HG03354 (cell line): ENCODE data around the gene SEPHS1.
A peak's percentile ranks its signal among the peaks of the same experiment; 100 is the strongest.
"Not testable (repeated sequence)": the region's sequence is repeated elsewhere in the genome, so short reads cannot be mapped to it uniquely, and the experiment has no call there.

Experiments used
- ATAC-seq: cut with Tn5 transposase; IDR thresholded peaks from one replicate; pipeline ENCODE4 v1.9.1; 2021; ENCODE audit warnings: mild to moderate bottlenecking; ENCODE audit not compliant: unreplicated experiment, poor library complexity, severe bottlenecking

Gene SEPHS1, protein sequence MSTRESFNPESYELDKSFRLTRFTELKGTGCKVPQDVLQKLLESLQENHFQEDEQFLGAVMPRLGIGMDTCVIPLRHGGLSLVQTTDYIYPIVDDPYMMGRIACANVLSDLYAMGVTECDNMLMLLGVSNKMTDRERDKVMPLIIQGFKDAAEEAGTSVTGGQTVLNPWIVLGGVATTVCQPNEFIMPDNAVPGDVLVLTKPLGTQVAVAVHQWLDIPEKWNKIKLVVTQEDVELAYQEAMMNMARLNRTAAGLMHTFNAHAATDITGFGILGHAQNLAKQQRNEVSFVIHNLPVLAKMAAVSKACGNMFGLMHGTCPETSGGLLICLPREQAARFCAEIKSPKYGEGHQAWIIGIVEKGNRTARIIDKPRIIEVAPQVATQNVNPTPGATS

DNA sequence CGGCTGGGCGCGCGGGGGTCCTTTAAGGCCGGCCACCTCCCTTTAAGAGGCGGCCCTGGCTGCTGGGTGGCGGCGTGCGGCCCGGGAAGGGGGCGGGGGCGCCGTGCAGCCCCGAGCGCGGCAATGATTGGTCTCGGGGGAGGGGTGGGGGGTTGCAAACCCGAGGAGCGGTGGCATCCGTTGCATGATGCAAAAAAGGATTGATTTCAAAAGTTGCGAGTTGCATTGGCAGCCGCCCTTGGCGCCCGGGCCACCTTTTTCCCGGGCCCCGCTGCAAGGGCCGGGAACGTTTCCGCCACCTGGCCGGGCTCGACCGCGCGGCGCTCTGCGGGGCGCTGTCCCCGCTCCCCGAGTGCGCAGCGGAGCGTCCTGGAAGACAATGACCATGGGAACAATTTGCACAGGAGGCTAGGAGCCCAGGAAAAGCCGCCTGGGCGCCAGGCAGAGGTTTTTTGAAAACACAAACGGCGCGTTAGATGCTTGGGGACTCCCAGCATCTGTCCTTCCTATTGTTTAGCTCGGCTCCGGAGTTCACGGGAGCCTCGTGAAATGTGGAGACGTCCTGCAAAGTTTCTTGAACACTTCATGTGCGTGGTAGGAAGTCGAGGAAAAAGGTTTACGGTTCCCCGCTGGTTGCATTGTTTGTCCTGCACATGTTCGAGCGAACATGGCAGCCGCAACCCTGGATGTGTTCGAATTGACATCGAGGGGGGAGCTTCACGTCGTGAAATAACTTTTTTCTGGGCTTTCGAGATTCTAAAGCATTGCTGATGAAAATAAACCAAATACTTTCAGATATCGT lies at the start of gene SEPHS1:
TSS of gene SEPHS1 (minus strand) at position 78 of the 802 bp plus-strand sequence. CDS start 3,343 bp downstream, outside the sequence.
- peak; percentile 68 for ATAC-seq

DNA sequence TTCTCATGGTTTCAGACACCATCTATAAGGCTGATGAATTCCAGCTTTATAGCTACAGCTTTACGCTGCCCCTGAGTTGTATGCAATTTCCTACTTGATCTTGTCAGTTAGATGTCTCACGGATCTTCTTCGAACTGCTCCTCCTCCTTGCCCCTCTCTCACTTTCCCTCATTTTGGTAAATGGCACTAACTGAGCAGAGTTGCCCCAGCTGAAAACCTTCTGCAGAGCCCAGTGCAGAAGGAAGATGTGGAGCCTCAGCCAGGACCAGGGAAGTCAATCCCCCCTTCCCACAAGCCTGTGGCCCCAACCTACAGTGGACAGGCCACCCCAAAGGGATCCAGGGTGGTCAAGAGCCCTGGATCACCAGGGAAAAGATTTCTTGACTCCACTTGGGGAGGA lies 49.0 kb upstream of the SEPHS1 start:
- ATAC-seq: no peak

DNA sequence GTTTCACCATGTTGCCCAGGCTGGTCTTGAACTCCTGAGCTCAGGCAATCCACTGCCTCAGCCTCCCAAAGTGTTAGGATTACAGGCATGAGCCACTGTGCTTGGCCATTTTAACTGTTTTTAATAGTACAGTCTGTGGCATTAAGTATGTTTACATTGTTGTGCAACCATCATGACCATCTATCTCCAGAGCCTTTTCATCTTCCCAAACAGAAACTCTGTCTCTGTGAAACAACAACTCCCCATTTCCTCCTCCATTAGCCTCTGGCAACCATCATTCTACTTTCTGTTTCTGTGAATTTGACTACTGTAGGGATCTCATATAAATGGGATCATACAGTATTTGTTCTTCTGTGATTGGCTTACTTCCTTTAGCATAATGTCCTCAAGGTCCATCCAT lies 48.3 kb upstream of the SEPHS1 start:
- no peak for ATAC-seq

DNA sequence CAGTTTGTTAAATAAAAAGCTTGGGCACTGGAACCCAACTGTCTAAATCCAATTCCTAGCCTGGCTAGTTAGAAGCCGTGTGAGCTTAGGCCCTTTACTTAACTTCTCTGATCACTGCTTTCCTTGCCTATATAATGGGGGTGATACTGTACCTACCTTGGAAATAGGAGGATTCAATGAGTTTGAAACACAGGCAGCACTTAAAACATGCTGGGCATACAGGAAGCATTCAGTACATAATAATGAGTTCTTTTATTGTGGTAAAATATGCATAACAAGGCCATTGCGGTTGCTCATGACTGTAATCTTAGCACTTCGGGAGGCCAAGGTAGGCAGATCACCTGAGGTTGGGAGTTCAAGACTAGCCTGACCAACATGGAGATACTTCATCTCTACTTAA lies 47.4 kb upstream of the SEPHS1 start:
- ATAC-seq: no peak

DNA sequence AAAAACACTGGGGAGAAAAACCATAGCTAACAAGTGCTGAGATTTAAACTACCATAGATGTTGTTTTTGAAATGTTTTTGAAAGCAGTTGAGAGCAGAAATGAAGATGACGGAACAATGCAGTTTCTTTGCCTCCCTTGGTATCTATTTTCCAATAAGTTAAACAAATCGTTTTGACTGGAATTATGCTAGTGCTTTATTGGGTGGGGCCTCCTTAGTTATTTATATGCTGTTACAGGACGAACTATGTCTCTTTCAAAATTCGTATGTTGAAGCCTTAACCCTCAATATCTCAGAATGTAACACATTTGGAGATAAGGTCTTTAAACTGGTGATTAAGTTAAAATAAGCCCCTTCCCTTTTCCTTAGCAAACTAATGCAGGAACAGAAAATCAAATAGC lies 45.5 kb upstream of the SEPHS1 start:
- ATAC-seq: no peak

DNA sequence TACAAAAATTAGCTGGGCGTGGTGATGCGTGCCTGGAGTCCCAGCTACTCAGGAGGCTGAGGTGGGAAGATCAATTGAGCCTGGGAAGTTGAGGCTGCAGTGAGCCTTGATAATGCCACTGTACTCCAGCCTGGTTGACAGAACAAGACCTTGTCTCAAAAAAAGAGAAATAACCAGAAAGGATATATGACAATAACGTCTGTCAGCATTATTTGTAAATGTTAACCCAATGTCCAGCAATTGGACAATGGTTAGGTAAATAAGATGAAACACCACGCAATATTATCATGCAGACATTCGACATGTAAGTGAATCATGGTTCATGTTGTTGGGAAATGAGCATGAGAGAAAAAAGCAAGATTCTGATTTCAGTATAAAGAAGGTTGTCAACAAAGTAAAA lies 44.6 kb upstream of the SEPHS1 start:
- no peak for ATAC-seq

DNA sequence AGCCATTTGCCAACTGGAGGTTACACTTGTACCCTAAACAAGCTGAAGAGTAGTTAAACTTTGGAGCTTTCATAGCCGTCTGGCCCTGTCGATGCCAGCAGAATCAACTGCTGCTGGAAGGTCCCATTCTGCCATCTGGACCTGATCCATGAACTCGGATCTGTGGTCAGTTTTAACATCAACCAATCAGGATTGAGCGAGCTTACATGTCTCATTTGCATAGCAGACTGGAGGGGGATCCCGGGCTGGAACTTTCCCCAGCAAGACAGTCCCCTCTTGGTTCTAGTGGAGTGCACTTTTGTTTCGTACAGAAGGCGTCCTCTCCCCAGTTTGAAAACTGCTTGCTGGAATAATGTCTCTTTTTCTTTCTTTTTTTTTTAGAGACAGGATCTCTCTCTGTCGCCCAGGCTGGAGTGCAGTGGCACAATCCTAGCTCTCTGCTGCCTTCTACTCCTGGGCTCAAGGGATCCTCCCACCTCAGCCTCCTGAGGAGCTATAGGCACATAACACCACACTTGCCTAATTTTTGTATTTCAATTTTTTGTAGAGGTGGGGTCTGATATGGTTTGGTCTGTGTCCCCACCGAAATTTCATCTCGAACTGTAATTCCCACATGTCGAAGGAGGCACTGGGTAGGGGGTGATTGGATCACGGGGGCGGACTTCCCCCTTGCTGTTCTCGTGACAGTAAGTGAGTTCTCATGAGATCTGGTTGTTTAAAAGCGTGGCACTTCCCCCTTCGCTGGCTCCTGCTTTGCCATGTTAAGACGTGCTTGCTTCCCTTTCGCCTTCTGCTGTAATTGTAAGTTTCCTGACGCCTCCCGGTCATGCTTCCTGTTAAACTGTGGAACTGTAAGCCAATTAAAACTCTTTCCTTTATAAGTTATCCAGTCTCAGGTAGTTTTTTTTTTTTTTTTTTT lies 42.8 kb upstream of the SEPHS1 start:
- no peak for ATAC-seq

DNA sequence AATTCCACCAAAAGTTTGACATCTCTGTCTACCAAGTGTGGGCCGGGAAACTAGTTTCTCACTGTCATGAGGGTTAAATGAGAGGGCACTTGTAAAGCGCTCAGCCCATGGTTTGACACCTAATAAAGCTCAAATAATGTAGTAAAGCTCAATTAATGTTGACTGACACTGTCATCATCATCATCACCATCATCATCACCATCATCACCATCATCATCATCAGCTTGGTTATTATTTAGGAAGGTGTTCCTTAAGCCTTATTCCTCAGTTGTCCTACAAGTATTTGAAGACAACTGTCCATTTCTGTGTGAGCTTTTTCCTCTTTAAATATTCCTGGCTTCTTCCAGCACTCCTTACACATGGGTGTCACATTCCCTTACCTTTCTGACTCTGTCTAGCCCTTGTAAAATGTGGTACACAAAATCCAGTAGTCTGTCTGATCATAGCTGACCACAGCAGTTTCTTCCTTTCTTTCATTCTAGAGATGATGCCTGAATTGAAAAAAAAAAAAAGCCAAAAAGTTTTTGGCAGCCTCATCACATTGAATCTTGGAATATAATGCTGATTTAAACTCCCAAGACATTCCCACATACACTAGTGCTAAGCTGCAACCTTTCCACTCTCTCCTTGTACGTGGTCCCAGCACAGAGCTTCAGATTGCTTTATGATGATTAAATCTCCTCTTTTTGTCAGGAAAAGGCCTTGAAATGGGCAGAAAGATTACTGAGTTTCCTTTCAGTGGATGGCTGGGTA lies 40.6 kb upstream of the SEPHS1 start:
- no peak for ATAC-seq

DNA sequence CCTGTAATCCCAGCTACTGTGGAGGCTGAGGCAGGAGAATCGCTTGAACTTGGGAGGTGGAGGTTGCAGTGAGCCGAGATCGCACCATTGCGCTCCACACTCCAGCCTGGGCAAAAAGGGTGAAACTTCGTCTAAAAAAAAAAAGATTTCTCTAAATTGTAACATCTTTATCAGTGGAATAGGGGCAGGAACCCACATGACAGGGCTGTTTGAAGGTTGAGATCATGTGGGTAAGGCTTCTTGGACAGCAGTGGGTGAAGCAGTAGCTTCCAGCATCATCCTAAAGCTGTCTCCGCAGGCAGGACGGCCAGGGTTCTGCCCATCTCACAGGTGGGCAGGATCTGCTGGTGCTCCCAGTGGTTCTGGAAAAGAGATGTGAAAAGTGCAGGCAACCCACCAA lies 37.9 kb upstream of the SEPHS1 start:
- no peak for ATAC-seq

DNA sequence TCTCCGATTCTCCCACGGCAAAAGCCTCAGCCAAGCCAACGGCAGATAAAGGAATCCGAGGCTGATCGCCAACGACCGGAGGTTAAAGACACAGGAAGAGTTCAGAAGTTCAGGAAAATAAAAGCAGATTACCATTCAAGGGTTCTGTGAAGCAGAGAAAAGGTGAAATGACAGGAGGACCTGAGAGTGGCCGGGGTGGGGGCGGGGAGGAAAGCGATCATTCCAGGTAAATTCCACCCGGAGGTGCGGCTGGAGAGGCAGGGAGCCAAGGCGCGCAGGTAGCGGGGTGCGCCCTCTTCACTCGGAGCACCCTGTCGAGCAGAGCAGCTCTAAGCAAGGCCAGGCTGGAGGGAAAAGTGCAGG lies 35.3 kb upstream of the SEPHS1 start:
- ATAC-seq: no peak

DNA sequence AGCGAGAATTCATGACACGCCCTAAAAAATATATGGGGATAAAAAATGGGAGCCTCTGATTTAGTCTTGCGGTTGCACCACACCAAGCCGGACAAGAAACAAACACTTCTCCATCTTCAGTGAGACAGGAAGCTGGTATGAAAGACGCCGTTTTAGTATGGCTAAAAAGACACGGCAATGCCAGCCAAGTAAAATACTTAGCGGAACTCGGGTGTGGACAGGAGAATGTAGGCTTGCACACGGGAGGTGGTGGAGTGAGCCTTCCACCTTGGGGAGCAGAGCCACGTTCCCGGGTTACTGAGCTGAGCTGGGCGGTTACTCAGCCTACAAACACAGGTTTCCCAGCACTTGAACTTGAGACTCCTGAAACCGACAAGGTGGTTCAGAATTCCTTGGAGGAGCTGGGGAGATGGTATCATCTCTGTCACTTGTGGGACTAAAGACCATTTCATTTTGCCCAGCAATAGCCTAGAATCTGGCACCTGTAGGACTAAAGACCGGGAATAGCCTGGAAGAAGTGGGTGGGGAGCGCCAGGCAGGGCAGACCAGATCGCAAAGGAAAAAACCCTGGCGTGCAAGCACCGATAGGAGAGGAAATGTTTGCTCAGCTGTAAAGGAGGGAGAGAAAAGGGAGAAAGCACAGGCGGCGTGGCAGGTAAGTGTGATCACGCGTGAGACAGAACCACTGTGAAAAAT lies 34.8 kb upstream of the SEPHS1 start:
- ATAC-seq: no peak

DNA sequence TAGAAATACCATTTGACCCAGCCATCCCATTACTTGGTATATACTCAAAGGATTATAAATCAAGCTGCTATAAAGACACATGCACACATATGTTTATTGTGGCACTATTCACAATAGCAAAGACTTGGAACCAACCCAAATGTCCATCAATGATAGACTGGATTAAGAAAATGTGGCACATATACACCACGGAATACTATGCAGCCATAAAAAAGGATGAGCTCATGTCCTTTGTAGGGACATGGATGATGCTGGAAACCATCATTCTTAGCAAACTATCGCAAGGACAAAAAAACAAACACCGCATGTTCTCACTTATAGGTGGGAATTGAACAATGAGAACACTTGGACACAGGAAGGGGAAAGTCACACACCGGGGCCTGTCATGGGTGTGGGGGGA lies 31.0 kb upstream of the SEPHS1 start:
- ATAC-seq: not testable (repeated sequence)

DNA sequence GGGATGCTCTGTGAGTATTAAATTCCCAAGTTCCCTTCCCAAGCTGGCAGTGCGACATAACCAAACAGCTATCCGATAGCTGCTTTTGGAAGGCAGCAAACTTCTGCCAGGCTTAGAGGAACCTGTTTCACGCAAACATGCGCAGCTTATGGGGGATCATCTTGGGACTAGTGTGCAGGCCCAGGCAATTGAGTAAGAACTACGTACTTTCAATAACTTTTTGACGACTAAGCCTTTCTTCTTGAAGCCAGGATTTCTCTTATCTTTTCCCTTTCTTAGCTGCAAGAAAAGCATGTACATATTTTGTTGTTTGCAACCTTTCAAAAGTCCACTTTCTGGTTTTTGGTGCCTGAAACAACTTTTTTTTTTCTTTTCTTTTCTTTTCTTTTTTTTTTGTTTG lies 28.7 kb upstream of the SEPHS1 start:
- no peak for ATAC-seq

DNA sequence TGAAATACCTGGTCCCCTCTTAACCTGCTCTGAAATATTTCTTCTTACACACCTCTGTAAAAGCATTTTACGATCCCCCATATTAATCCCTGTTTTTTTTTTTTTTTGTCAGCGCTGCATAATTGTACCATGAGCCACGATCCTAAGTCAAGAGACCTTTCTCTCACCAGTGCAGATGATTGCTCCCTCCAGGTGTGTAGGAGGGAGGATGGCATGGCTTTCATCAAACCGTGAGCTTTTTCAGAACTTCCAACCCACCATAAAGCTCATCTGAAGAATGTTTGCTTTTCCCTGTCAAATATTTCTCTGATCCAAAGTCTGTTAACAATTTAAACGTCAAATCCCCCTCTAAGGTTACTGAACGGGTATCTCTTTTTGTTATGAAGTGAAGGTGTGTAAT lies 28.2 kb upstream of the SEPHS1 start:
- ATAC-seq: no peak

DNA sequence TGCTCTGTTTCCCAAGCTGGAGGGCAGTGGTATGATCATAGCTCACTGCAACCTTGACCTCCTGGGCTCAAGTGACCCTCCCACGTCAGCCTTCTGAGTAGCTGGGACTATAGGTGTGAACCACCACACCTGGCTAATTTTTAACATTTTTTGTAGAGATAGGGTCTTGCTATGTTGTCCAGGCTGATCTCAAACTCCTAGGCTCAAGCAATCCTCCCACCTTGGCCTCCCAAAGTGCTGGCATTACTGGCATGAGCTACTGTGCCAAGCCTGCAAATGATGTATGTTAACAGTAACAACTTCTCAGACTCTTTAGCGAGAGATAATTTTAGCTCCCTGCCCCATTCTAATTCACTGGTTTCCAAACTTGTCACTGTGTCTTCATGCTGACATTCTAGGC lies 27.7 kb upstream of the SEPHS1 start:
- no peak for ATAC-seq

DNA sequence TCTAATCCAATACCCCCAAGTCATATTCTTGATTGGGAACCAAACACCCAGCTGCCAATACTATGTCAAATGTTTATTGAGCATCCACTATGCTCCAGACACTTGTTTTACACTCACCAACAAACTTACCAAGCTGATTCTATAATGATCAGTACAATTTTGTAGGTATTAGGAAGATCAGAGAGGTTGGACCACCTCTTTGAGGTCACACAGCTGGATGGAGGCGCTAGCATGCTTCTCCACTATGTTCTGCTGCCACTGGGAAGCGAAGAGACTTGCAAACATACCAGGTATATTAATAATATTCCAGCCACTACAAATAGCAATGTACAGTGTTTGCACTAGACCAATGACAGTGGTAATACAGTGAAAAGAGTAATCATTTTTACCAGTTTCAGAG lies 25.6 kb upstream of the SEPHS1 start:
- no peak for ATAC-seq

DNA sequence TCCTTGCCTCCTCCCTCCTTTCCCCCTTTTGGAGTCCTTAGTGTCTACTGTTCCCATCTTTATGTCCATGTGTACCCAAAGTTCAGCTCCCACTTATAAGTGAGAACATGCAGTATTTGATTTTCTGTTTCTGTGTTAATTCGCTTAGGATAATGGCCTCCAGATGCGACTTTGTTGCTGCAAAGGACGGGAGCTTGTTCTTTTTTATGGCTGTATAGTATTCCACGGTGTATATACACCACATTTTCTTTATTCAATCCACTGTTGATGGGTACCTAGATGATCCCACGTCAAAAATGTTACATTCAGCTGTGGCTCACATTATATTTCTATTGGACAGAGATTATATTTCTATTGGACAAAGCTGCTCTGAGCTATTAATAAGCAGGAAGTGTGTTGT lies 24.4 kb upstream of the SEPHS1 start:
- no peak for ATAC-seq

DNA sequence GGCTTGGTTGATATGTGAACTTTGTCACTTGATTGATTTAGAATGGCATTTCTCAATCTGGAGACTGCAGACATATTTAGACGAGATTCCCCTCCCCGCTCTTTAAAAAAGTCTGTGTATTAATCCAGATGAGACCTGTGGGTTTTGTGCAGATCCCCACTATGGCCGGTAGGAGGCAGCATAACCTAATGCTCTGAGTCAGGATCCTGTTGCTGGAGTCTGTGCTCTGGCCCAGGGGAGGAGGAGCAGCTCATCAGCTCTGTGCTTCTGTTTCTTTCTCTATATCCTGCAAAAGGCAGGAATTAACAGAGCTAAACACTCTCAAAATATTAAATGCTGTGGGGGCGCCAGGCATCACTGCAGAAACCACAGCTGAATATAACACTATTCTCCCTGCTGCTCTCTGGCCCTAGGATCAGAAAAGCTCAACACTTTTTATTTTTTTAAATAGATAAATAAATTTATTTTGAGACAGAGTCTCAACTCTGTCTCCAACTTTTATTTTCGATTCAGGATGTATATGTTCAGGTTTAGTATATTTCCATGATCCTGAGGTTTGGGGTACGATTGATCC lies 23.9 kb upstream of the SEPHS1 start:
- ATAC-seq: peak; percentile 78

DNA sequence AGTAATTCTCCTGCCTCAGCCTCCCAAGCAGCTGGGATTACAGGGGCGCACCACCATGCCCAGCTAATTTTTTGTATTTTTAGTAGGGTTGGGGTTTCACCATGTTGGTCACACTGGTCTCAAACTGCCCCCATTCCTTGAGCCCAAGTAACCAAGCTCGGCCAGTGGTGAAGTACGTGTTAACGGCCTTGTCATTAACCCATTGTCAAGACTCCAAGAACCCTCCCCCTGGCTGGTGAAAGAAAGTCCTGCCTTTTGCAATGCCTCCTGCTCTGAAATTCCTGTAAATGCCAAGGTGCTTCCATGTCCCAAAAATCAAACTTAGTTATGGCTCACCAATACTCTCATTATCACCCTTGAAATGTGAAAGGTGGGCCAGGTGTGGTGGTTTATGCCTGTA lies 18.8 kb upstream of the SEPHS1 start:
- no peak for ATAC-seq
